T1000 (cell line): Measurements from ENCODE around the gene DPEP2.
A peak's percentile ranks its signal among the peaks of the same experiment; 100 is the strongest.
"Not testable (repeated sequence)": the region's sequence is repeated elsewhere in the genome, so short reads cannot be mapped to it uniquely, and the experiment has no call there.

ENCODE experiments used
- DNase-seq: peaks from one replicate; lab custom pipeline; 2025; ENCODE audit warnings: mixed read lengths; lab: John Stamatoyannopoulos, UW

Gene DPEP2

GRCh38 chr16:67976205-67976604 is 23.1 kb downstream of the DPEP2 start:
- DNase-seq, result no peak

- no peak for DNase-seq
Measured at GRCh38 chr16:67975321-67976105, 23.8 kb downstream of the DPEP2 start.

GRCh38 chr16:67972285-67972684 is 27.0 kb downstream of the DPEP2 start:
- DNase-seq, result not testable (repeated sequence)

GRCh38 chr16:67971111-67971510 is 28.2 kb downstream of the DPEP2 start:
- no peak for DNase-seq

- no peak for DNase-seq
Measured at GRCh38 chr16:67969254-67970039, 29.8 kb downstream of the DPEP2 start.

- peak; percentile 35 for DNase-seq
Measured at GRCh38 chr16:67968400-67969253, 30.7 kb downstream of the DPEP2 start, which contains the start of gene SLC12A4. TSS of gene SLC12A4 (minus strand) at chr16:67968637. CDS start at chr16:67968553, 84 bp downstream.

- no peak for DNase-seq
Measured at GRCh38 chr16:67967958-67968399, 31.3 kb downstream of the DPEP2 start.

GRCh38 chr16:67967183-67967957 is 31.9 kb downstream of the DPEP2 start:
- DNase-seq, result no peak

- DNase-seq, result no peak
Measured at GRCh38 chr16:67966549-67967182, 32.6 kb downstream of the DPEP2 start.

GRCh38 chr16:67965668-67966548 is 33.4 kb downstream of the DPEP2 start:
- DNase-seq, result no peak

- DNase-seq, result no peak
Measured at GRCh38 chr16:67964477-67965131, 34.7 kb downstream of the DPEP2 start.

- DNase-seq, result no peak
Measured at GRCh38 chr16:67963662-67964321, 35.5 kb downstream of the DPEP2 start.

GRCh38 chr16:67963292-67963661 is 36.0 kb downstream of the DPEP2 start:
- no peak for DNase-seq

GRCh38 chr16:67962135-67962534 is 37.1 kb downstream of the DPEP2 start:
- no peak for DNase-seq

GRCh38 chr16:67961551-67961957 is 37.7 kb downstream of the DPEP2 start:
- no peak for DNase-seq

- DNase-seq, result no peak
Measured at GRCh38 chr16:67959536-67960329, 39.6 kb downstream of the DPEP2 start.

- no peak for DNase-seq
Measured at GRCh38 chr16:67957622-67958021, 41.7 kb downstream of the DPEP2 start.
